Hepatocyte (in vitro differentiated cells): Measurements from ENCODE around the gene GRID2IP. TPM values are rescaled to one million over a fixed set of nuclear protein-coding genes. Genes with fewer than 3 reads are reported as not detected.

Experiments
- DNase-seq: peaks from one replicate; pipeline ENCODE4 v3.0.0-alpha.2; 2016; ENCODE audit warnings: low spot score
- H2AFZ ChIP-seq: fragments of 200-600 bp; sonication (generic); 2 replicates; pipeline ENCODE4 v1.6.0; 2016; ENCODE audit warnings: antibody characterized with exemption, mild to moderate bottlenecking
- H3K27ac ChIP-seq: fragments of 200-600 bp; sonication (generic); 2 replicates; pipeline ENCODE4 v1.5.1; 2016; ENCODE audit warnings: mild to moderate bottlenecking
- H3K27me3 ChIP-seq: fragments of 200-600 bp; sonication (generic); 2 replicates; pipeline ENCODE4 v1.6.1; 2016
- H3K36me3 ChIP-seq: fragments of 200-600 bp; sonication (generic); replicated peaks from 2 replicates; pipeline ENCODE4 v1.5.1; 2016; ENCODE audit warnings: low read depth; ENCODE audit not compliant: insufficient read depth
- H3K4me1 ChIP-seq: fragments of 200-600 bp; sonication (generic); 2 replicates; pipeline ENCODE4 v1.5.1; 2016; ENCODE audit warnings: mild to moderate bottlenecking, moderate library complexity; ENCODE audit not compliant: insufficient read depth
- H3K4me2 ChIP-seq: fragments of 200-600 bp; sonication (generic); 2 replicates; pipeline ENCODE4 v1.6.0; 2016
- H3K4me3 ChIP-seq: fragments of 200-600 bp; sonication (generic); 2 replicates; pipeline ENCODE4 v1.5.1; 2016; ENCODE audit warnings: mild to moderate bottlenecking
- H3K79me2 ChIP-seq: fragments of 200-600 bp; sonication (generic); 2 replicates; pipeline ENCODE4 v1.6.0; 2017; ENCODE audit warnings: mild to moderate bottlenecking
- H3K9me2 ChIP-seq: fragments of 200-600 bp; sonication (generic); replicated peaks from 2 replicates; pipeline ENCODE4 v1.6.0; 2017; ENCODE audit warnings: mild to moderate bottlenecking; ENCODE audit not compliant: insufficient read depth
- H3K9me3 ChIP-seq: fragments of 200-600 bp; sonication (generic); 2 replicates; pipeline ENCODE4 v1.5.1; 2016; ENCODE audit warnings: low read depth, mild to moderate bottlenecking
- H4K20me1 ChIP-seq: fragments of 200-600 bp; sonication (generic); 2 replicates; pipeline ENCODE4 v1.6.0; 2016; ENCODE audit warnings: mild to moderate bottlenecking; ENCODE audit not compliant: insufficient read depth, poor library complexity, severe bottlenecking
- EZH2 ChIP-seq: fragments of 200-600 bp; sonication (generic); IDR thresholded peaks from 2 replicates; pipeline ENCODE4 v1.6.1; 2016; ENCODE audit warnings: antibody characterized with exemption, mild to moderate bottlenecking, borderline replicate concordance
- EZH2phosphoT487 ChIP-seq: fragments of 200-600 bp; sonication (generic); IDR thresholded peaks from one replicate; pipeline ENCODE4 v1.6.1; 2018; ENCODE audit warnings: antibody characterized with exemption, mild to moderate bottlenecking, low read depth, moderate library complexity; ENCODE audit not compliant: unreplicated experiment, severe bottlenecking
- WGBS: methylation state at CpG from one replicate; pipeline ENCODE4 v1.1.6; 2016; ENCODE audit warnings: low lambda C conversion rate; ENCODE audit errors: missing lambda C conversion rate; 5-methylcytosine and 5-hydroxymethylcytosine counted together
- polyA plus RNA-seq: library from polyadenylated mRNA; unstranded; fragments of >200 nt; fragmentation: Nextera tagmentation; extraction: Ambion mirVana; gene quantifications from 2 replicates; pipeline ENCODE4 v1.2.1, GENCODE V29; 2016
- total RNA-seq: library from RNA; depleted of rRNA; stranded (reverse); fragments of >200 nt; gene quantifications from 2 replicates; pipeline ENCODE4 v1.2.3, GENCODE V29; 2014
- TF ChIP-seq, protein P1 (sequence below): fragments of 200-600 bp; sonication (generic); IDR thresholded peaks from 2 replicates; pipeline ENCODE4 v1.5.1; 2016; ENCODE audit warnings: antibody characterized with exemption, mild to moderate bottlenecking; ENCODE audit not compliant: poor library complexity

Gene GRID2IP
- total and polyA plus RNA-seq, 2 experiments from 2014 or later, result 0.25 to 0.73 TPM

DNA sequence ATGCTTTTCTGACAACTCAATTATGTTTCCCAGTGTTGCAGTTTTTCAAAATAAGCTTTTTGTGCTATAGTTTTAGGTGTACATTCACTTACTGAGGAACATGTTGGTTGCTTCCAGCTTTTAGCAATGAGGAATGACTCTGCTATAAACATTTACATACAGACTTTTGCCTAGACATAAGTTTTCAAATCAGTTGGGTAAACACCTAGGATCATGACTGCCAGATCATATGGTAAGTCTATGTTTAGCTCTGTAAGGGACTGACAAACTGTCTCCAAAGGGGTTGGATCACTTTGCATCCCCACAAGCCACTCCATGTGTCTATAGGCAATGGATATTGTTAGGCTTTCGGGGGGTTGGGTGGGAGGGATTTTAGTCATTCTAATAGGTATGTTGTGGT is 10.8 kb upstream of the GRID2IP start:
- H3K27ac ChIP-seq, result no peak overlapping the region
- H3K4me2 ChIP-seq, result no peak overlapping the region
- TF ChIP-seq, protein P1, sequence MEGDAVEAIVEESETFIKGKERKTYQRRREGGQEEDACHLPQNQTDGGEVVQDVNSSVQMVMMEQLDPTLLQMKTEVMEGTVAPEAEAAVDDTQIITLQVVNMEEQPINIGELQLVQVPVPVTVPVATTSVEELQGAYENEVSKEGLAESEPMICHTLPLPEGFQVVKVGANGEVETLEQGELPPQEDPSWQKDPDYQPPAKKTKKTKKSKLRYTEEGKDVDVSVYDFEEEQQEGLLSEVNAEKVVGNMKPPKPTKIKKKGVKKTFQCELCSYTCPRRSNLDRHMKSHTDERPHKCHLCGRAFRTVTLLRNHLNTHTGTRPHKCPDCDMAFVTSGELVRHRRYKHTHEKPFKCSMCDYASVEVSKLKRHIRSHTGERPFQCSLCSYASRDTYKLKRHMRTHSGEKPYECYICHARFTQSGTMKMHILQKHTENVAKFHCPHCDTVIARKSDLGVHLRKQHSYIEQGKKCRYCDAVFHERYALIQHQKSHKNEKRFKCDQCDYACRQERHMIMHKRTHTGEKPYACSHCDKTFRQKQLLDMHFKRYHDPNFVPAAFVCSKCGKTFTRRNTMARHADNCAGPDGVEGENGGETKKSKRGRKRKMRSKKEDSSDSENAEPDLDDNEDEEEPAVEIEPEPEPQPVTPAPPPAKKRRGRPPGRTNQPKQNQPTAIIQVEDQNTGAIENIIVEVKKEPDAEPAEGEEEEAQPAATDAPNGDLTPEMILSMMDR, result no peak
- TF ChIP-seq EZH2 (no peak), EZH2phosphoT487 (no peak)
- no peaks in the 10 kb centered on the region for H4K20me1 ChIP-seq
- H3K4me1 ChIP-seq, result no peaks in the 10 kb centered on the region
- 100% methylated on average over 1 of the region's 1 CpG for whole genome bisulfite sequencing
- no peaks in the 10 kb centered on the region for H3K27me3 ChIP-seq
- no peak overlapping the region for H2AFZ ChIP-seq
- DNase-seq, result no peak
- no peaks in the 10 kb centered on the region for H3K9me2 ChIP-seq
- no peak overlapping the region for H3K4me3 ChIP-seq
- no peaks in the 10 kb centered on the region for H3K79me2 ChIP-seq
- H3K36me3 ChIP-seq, result no peaks in the 10 kb centered on the region
- no peaks in the 10 kb centered on the region for H3K9me3 ChIP-seq

DNA sequence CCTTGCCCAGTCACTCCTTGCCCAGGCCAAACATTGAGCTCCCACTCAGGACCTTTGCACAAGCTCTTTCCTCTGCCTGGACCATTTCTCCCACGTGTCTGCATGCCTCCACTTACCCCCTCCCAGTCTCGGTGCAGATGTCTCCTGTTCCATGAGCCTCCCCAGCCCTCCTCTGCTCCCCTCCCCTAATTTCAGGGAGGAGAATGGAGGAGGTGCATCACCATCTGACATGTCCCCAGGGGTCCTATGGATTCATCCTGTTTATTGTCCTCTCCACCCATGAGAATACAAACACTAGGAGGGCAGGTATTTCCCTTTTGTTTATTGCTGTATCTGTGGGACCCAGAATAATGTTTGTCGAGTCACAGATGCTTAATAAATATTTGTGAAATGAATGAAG is 8.6 kb upstream of the GRID2IP start:
- Histone ChIP-seq H3K4me1 (no peaks in the 10 kb centered on the region), H3K9me3 (no peaks in the 10 kb centered on the region), H4K20me1 (no peaks in the 10 kb centered on the region), H3K4me2 (no peak overlapping the region), H3K27ac (no peak overlapping the region), H3K79me2 (no peaks in the 10 kb centered on the region), H3K36me3 (no peaks in the 10 kb centered on the region), H2AFZ (no peak overlapping the region), H3K27me3 (no peaks in the 10 kb centered on the region), H3K9me2 (no peaks in the 10 kb centered on the region), H3K4me3 (no peak overlapping the region)
- WGBS, result 38% methylated on average over 3 of the region's 3 CpGs
- DNase-seq, result no peak
- TF ChIP-seq EZH2, result no peak
- TF ChIP-seq EZH2phosphoT487, result no peak
- TF ChIP-seq, protein P1, result no peak

DNA sequence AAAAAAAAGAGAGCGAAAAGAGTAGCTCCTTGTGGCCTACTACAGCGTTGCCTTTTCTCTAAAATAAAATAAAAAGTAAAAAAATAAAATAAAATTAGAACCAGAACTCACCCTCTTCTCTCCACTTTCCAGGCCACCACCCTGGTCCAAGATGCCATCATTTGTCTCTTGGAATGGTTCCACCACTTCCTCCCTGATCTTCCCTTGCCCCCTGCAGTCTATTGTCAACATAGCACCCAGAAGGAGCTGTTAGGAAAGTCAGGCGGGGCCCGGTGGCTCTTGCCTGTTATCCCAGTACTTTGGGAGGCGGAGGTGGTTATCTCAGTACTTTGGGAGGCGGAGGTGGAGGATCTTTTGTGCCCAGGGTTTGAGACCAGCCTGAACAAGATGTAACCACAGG is 7.6 kb upstream of the GRID2IP start:
- H3K36me3 ChIP-seq, result no peaks in the 10 kb centered on the region
- H3K27me3 ChIP-seq, result no peaks in the 10 kb centered on the region
- H3K79me2 ChIP-seq, result no peaks in the 10 kb centered on the region
- DNase-seq, result peak; percentile 49
- H3K4me1 ChIP-seq, result no peaks in the 10 kb centered on the region
- no peak overlapping the region for H2AFZ ChIP-seq
- no peak overlapping the region for H3K27ac ChIP-seq
- no peak overlapping the region for H3K4me2 ChIP-seq
- no peak overlapping the region for H3K4me3 ChIP-seq
- no peaks in the 10 kb centered on the region for H4K20me1 ChIP-seq
- TF ChIP-seq, protein P1, result peak; percentile 6
- TF ChIP-seq EZH2 (no peak), EZH2phosphoT487 (no peak)
- H3K9me3 ChIP-seq, result no peaks in the 10 kb centered on the region
- WGBS, result 56% methylated on average over 6 of the region's 6 CpGs
- no peaks in the 10 kb centered on the region for H3K9me2 ChIP-seq

DNA sequence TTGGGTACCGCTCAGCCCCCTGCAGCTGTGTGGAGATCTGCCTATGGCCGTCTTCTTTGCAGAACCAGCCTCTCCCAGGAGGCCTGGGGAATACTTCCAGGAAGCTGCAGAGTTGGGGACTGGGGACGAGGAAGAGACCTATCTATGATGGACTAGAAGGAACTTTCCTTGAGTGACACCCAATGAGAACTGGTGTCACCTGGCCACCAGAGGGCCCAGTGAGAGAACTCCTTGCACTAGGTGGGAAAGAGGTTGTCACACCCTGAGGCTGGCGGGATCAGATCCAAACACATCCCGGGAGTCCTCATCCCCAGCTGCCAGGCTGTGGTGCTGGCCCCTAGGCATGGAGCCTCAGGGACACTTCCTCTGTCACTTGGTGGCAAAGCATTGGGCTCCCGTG is 4.9 kb upstream of the GRID2IP start:
- Histone ChIP-seq H3K4me1 (no peaks in the 10 kb centered on the region), H3K27ac (no peak overlapping the region), H3K36me3 (no peaks in the 10 kb centered on the region), H3K9me3 (no peaks in the 10 kb centered on the region), H3K4me2 (no peak overlapping the region), H4K20me1 (no peaks in the 10 kb centered on the region), H3K9me2 (no peaks in the 10 kb centered on the region), H3K4me3 (no peak overlapping the region), H3K79me2 (no peaks in the 10 kb centered on the region), H2AFZ (no peak overlapping the region), H3K27me3 (no peaks in the 10 kb centered on the region)
- peak; percentile 27 for DNase-seq
- 74% methylated on average over 6 of the region's 6 CpGs for WGBS
- TF ChIP-seq, protein P1, result peak; percentile 21
- TF ChIP-seq EZH2, result no peak
- TF ChIP-seq EZH2phosphoT487, result no peak
